Measurements from ENCODE around the gene MKX. TPM values are rescaled to one million over a fixed set of nuclear protein-coding genes. Genes with fewer than 3 reads are reported as not detected.
A peak's percentile ranks its signal among the peaks of the same experiment; 100 is the strongest.
"Not testable (repeated sequence)": the region's sequence is repeated elsewhere in the genome, so short reads cannot be mapped to it uniquely, and the experiment has no call there.

MKX gene
- total RNA-seq, 4 donors from 2014 or later, result 0.82 to 2.4 TPM; not detected in 2

DNA sequence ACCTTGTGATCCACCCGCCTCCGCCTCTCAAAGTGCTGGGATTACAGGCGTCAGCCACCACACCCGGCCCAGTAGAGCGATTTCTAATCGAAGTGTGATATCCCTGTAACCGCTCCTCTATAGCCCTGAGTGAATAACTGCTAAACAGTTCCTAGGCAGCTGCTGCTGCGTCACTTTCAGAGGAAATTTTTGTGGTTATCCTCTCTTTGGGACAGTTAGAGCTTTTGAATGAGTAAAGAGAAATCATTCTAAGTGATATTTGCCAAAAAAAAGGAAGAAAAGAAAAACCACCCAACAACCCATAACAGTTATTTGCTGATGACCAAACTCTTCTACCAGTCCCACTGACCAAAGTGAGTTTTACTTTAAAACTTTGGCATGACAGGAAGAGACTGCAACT is 59.9 kb downstream of the MKX start:
- intact Hi-C loops (cut with DNase I; ENCODE audit: low total_unique reads), result no loop called here
- Histone ChIP-seq H3K27ac (no peak overlapping the region), H3K27me3 (no peaks in the 10 kb centered on the region)

DNA sequence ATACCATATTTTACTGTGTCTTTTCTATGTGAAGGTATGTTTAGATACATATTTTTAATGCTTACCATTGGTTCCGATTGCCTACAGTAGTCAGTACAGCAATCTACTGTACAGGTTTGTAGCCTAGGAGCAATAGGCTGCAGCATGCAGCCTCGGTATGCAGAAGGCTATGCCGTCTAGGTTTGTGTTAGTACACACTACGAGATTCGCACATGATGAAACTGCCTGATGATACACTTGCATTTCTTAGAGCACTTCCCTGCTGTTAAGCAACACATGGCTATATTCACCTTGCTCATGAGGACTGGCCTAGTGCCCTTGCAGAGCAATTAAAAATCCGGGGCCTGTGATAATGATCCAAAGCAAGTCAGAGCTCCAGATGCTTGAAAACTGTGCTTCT is 62.4 kb downstream of the MKX start:
- no peak for DNase-seq
- no peaks in the 10 kb centered on the region for H3K27me3 ChIP-seq
- H3K36me3 ChIP-seq, result no peaks in the 10 kb centered on the region
- in situ Hi-C loops (cut with MboI; ENCODE audit: low pct_ligation_motif_present in 1 of 4, low pct_unique_long_range_greater_than_20kb in 1 of 4, low sequenced_read_pairs in 3 of 4) (no loop called here), intact Hi-C loops (cut with DNase I; ENCODE audit: low total_unique reads) (no loop called here)
- H3K27ac ChIP-seq, result no peak overlapping the region
- no peak overlapping the region for H3K4me3 ChIP-seq
- WGBS, 2 donors (ENCODE audit: low coverage in 1 of 2), result 67 to 84% methylated on average over 4 to 6 of the region's 6 CpGs
- TF ChIP-seq, protein P1, sequence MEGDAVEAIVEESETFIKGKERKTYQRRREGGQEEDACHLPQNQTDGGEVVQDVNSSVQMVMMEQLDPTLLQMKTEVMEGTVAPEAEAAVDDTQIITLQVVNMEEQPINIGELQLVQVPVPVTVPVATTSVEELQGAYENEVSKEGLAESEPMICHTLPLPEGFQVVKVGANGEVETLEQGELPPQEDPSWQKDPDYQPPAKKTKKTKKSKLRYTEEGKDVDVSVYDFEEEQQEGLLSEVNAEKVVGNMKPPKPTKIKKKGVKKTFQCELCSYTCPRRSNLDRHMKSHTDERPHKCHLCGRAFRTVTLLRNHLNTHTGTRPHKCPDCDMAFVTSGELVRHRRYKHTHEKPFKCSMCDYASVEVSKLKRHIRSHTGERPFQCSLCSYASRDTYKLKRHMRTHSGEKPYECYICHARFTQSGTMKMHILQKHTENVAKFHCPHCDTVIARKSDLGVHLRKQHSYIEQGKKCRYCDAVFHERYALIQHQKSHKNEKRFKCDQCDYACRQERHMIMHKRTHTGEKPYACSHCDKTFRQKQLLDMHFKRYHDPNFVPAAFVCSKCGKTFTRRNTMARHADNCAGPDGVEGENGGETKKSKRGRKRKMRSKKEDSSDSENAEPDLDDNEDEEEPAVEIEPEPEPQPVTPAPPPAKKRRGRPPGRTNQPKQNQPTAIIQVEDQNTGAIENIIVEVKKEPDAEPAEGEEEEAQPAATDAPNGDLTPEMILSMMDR (IDR thresholded peaks at IDR 0.05), result no peak
- TF ChIP-seq EP300 (IDR thresholded peaks at IDR 0.05; ENCODE audit: low read depth), result no peak
- TF ChIP-seq POLR2A (IDR thresholded peaks at IDR 0.05), result no peak
- TF ChIP-seq POLR2AphosphoS5 (IDR thresholded peaks at IDR 0.05), result no peak
- no peaks in the 10 kb centered on the region for H3K9me3 ChIP-seq
- peaks cover 0 to 4% (median 2%) of the 10 kb centered on the region in 4 donors for H3K4me1 ChIP-seq

More for the DNA sequence above, 59.9 kb downstream of the MKX start:
- in situ Hi-C loops (cut with MboI; ENCODE audit: low pct_ligation_motif_present in 1 of 4, low pct_unique_long_range_greater_than_20kb in 1 of 4, low sequenced_read_pairs in 3 of 4), result no loop called here
- DNase-seq, result no peak
- WGBS, 2 donors (ENCODE audit: low coverage in 1 of 2), result 84% methylated on average over 8 of the region's 8 CpGs; no CpG with 5 or more reads in 1 of the 2 donors
- peaks cover 0 to 4% (median 0%) of the 10 kb centered on the region in 4 donors for H3K4me1 ChIP-seq
- H3K4me3 ChIP-seq, result no peak overlapping the region
- TF ChIP-seq, protein P1 (IDR thresholded peaks at IDR 0.05), result no peak
- TF ChIP-seq POLR2AphosphoS5 (IDR thresholded peaks at IDR 0.05), result no peak
- no peak for TF ChIP-seq POLR2A (IDR thresholded peaks at IDR 0.05)
- no peak for TF ChIP-seq EP300 (IDR thresholded peaks at IDR 0.05; ENCODE audit: low read depth)
- H3K36me3 ChIP-seq, result no peaks in the 10 kb centered on the region
- no peaks in the 10 kb centered on the region for H3K9me3 ChIP-seq

DNA sequence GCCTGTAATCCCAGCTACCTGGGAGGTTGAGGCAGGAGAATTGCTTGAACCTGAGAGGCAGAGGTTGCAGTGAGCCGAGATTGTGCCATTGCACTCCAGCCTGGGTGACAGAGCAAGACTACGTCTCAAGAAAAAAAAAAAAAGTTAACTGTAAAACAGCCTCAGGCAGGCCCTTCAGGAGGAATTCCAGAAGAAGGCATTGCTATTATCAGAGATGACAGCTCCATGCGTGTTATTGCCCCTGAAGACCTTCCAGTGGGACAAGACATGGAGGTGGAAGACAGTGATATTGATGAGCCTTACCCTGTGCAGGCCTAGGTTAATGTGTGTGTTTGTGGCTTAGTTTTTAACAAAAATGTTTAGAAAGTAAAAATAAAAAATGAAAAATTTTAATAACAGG is 63.8 kb downstream of the MKX start:
- peak overlapping the region in 1 of 4 donors; percentile 28 for H3K27ac ChIP-seq
- H3K36me3 ChIP-seq; DNase-seq; intact Hi-C loops (cut with DNase I; ENCODE audit: low total_unique reads); H3K4me3 ChIP-seq; H3K27me3 ChIP-seq; in situ Hi-C loops (cut with MboI; ENCODE audit: low pct_ligation_motif_present in 1 of 4, low pct_unique_long_range_greater_than_20kb in 1 of 4, low sequenced_read_pairs in 3 of 4); H3K4me1 ChIP-seq; H3K9me3 ChIP-seq: not testable (repeated sequence)
- TF ChIP-seq POLR2AphosphoS5 (IDR thresholded peaks at IDR 0.05), result peak in 2 of 3 donors; percentile 27 to 40
- WGBS, 2 donors (ENCODE audit: low coverage in 1 of 2), result 78 to 79% methylated on average over 2 to 3 of the region's 3 CpGs

DNA sequence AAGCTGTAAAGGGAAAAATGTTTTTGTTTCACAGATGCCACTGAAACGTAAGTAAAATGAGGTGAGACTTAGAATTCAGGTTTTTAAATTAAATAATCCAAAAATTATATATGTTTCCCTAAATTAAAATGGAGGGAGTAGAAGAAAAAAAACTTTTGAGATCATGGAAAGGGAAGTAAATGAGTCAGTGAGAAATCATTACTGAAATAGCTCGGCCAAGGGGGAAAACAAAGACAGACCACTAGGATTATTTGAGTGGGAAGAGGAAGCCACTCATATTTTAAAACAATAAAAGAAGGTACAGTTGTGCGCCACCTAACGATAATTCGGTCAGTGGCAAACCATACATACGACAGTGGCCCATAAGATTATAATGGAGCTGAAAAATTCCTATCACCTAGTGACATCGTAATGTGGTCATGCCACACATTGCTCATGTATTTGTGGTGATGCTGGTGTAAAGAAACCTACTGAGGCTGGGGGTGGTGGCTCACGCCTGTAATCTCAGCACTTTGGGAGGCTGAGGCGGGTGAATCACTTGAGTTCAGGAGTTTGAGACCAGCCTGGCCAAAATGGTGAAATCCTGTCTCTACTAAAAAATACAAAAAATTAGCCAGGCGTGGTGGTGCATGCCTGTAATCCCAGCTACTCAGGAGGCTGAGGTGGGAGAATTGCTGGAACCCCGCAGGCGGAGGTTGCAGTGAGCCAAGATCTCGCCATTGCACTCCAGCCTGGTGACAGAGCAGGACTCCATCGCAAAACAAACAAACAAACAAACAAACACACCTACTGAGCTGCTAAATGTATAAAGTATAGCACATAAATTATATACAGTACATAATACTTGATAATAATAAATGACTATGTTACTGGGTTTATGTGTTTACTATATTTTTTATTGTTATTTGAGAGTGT is 64.7 kb downstream of the MKX start:
- Histone ChIP-seq H3K36me3 (no peaks in the 10 kb centered on the region), H3K27me3 (no peaks in the 10 kb centered on the region), H3K4me3 (no peak overlapping the region), H3K9me3 (no peaks in the 10 kb centered on the region), H3K27ac (no peak overlapping the region), H3K4me1 (peaks cover 0 to 4% (median 0%) of the 10 kb centered on the region in 4 donors)
- DNase-seq, result no peak
- in situ Hi-C loops (cut with MboI; ENCODE audit: low pct_ligation_motif_present in 1 of 4, low pct_unique_long_range_greater_than_20kb in 1 of 4, low sequenced_read_pairs in 3 of 4), result no loop called here
- intact Hi-C loops (cut with DNase I; ENCODE audit: low total_unique reads), result no loop called here
- no peak for TF ChIP-seq EP300 (IDR thresholded peaks at IDR 0.05; ENCODE audit: low read depth)
- 63 to 82% methylated on average over 12 to 14 of the region's 14 CpGs for WGBS, 2 donors (ENCODE audit: low coverage in 1 of 2)

DNA sequence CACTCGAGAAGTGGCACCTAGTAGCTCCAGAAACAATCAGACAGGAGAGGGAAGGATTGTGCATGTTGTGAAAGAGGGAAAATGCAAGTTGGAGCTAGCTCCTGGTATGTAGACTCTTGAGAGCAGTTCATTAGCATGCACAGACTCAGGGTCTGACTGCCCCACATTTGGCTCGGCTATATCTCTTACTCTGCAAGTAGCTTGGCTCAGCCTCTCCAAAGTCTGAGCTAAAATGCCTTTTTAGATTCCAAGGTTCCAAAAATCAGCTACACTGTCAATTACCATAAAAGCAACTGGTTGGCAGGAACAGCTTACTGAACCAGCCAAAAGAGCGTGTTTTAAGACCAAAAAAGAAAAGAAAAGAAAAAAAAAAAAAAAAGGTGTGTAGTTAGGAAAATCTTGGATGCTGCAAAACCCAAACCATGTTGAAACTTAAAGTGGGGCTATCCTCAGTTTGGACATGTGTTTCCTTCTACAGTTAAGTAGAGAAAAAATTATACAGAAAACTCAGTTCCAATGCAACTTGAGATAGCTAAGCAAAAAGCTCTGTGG is 65.5 kb downstream of the MKX start:
- in situ Hi-C loops (cut with MboI; ENCODE audit: low pct_ligation_motif_present in 1 of 4, low pct_unique_long_range_greater_than_20kb in 1 of 4, low sequenced_read_pairs in 3 of 4) (no loop called here), intact Hi-C loops (cut with DNase I; ENCODE audit: low total_unique reads) (no loop called here)
- Histone ChIP-seq H3K9me3 (no peaks in the 10 kb centered on the region), H3K27ac (peak overlapping the region in 2 of 4 donors; percentile 23 to 39), H3K4me3 (no peak overlapping the region), H3K4me1 (peaks cover 0 to 4% (median 0%) of the 10 kb centered on the region in 4 donors), H3K27me3 (no peaks in the 10 kb centered on the region), H3K36me3 (no peaks in the 10 kb centered on the region)
- no peak for DNase-seq
- 56 to 68% methylated on average over 2 to 3 of the region's 3 CpGs for WGBS, 2 donors (ENCODE audit: low coverage in 1 of 2)
- TF ChIP-seq POLR2A (IDR thresholded peaks at IDR 0.05), result no peak
- TF ChIP-seq, protein P1 (IDR thresholded peaks at IDR 0.05), result no peak
- no peak for TF ChIP-seq EP300 (IDR thresholded peaks at IDR 0.05; ENCODE audit: low read depth)
- TF ChIP-seq POLR2AphosphoS5 (IDR thresholded peaks at IDR 0.05), result no peak

Data from transverse colon (tissue), 4 donors.